Measurements from ENCODE around the gene TIMP1. TPM values are rescaled to one million over a fixed set of nuclear protein-coding genes. Genes with fewer than 3 reads are reported as not detected.

TIMP1 gene
- total and polyA plus RNA-seq, 2 of the 13 experiments (the other 11 are each of a cell fraction or from before 2014, with no cell fraction given): 12.3 to 45.8 TPM

DNA sequence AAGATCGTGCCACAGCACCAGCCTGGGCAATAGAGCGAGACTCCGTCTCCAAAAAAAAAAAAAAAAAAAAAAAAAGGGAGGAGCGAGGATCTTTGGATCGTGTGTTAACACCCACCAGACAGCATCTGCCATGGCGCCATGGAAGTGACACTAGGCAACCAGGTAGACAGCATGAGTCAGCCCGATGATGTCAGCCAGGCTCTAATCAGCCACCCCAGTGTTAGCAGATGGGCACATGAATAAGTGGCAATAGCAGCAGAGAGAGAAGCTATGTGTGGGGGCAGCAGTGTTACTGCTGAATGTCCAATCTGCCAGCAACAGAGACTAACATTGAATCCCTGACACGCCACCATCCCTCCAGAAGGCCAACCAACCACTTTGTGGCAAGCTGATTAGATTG, 30.8 kb downstream of the TIMP1 start:
- CTCF ChIA-PET (ENCODE audit: low intra/inter-chr PET ratio, low total read pairs): no interaction called here
- WGBS (ENCODE audit: low lambda C conversion rate): 0% methylated on average over 4 of the region's 8 CpGs
- Histone ChIP-seq H4K20me1 (ENCODE audit: insufficient read depth, low read length) (no peaks in the 10 kb centered on the region), H3K36me3 (replicated peaks in 1 of 2; ENCODE audit: control insufficient read depth in 1 of 2, insufficient read depth in 2 of 2, low read length in 2 of 2) (no peaks in the 10 kb centered on the region), H3K27me3 (ENCODE audit: control insufficient read depth in 1 of 2, insufficient read depth in 2 of 2, low read length in 2 of 2) (no peaks in the 10 kb centered on the region), H3K27ac (ENCODE audit: extremely low read length, insufficient read depth, low read length) (no peak overlapping the region), H3K9ac (ENCODE audit: insufficient read depth, low read depth, low read length) (no peak overlapping the region), H3K79me2 (ENCODE audit: insufficient read depth, low read length) (no peaks in the 10 kb centered on the region), H3K4me2 (ENCODE audit: low read depth, low read length) (no peak overlapping the region), H3K9me3 (ENCODE audit: low read length) (no peaks in the 10 kb centered on the region), H3K4me3 (replicated peaks in 1 of 3; ENCODE audit: insufficient read depth in 1 of 3, low read depth in 2 of 3, low read length in 3 of 3) (no peak overlapping the region), H3K4me1 (ENCODE audit: insufficient read depth, low read length) (no peaks in the 10 kb centered on the region), H2AFZ (ENCODE audit: low read length) (no peak overlapping the region)
- ATAC-seq (no peak), FAIRE-seq (no peak), DNase-seq (ENCODE audit: low spot score) (no peak)
- in situ Hi-C loops (cut with HindIII; ENCODE audit: extremely low pct_ligation_motif_present, low pct_unique_long_range_greater_than_20kb) (no loop called here), intact Hi-C loops (cut with micrococcal nuclease; ENCODE audit: unreplicated experiment) (no loop called here)
- BruUV-seq (replicated peaks): no TSS peak
- TF ChIP-seq RFX1 (IDR thresholded peaks at IDR 0.05) (no peak), FOSL1 (CRISPR knock-in tag; IDR thresholded peaks at IDR 0.05; ENCODE audit: borderline replicate concordance) (no peak), PHB2 (IDR thresholded peaks at IDR 0.05; ENCODE audit: partially characterized antibody) (no peak), NPAS2 (CRISPR knock-in tag; IDR thresholded peaks at IDR 0.05; ENCODE audit: borderline replicate concordance) (no peak), ZNF33B (CRISPR knock-in tag; IDR thresholded peaks at IDR 0.05) (no peak), ZNF660 (CRISPR knock-in tag; IDR thresholded peaks at IDR 0.05; ENCODE audit: borderline replicate concordance, low read depth) (no peak)
- POLR2A ChIA-PET: no interaction called here

DNA sequence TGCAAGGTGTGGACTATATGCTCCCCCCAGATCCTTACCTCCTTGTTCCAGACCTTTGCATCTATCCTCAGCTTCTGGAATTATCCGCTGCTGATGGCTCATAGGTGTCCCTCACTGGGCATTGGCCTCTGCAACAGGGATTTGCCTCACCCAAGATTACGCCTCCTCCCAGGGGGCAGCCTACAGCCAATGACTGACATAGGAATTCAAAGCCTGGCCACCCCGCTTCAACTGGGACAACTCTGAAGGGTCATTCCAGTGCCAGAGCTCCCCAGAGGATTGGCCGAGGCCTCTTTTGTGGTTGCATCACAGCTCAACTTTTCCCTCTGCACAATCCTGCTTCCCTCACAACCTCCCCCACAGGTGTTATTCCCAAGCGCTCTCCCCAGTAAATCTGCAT, 32.4 kb downstream of the TIMP1 start:
- intact Hi-C loops (cut with micrococcal nuclease; ENCODE audit: unreplicated experiment): no loop called here
- 0% methylated on average over 2 of the region's 5 CpGs for WGBS (ENCODE audit: low lambda C conversion rate)
- Histone ChIP-seq H3K27ac (ENCODE audit: extremely low read length, insufficient read depth, low read length) (no peak overlapping the region), H3K4me3 (replicated peaks in 1 of 3; ENCODE audit: insufficient read depth in 1 of 3, low read depth in 2 of 3, low read length in 3 of 3) (no peak overlapping the region), H3K79me2 (ENCODE audit: insufficient read depth, low read length) (no peaks in the 10 kb centered on the region), H3K36me3 (replicated peaks in 1 of 2; ENCODE audit: control insufficient read depth in 1 of 2, insufficient read depth in 2 of 2, low read length in 2 of 2) (no peaks in the 10 kb centered on the region), H2AFZ (ENCODE audit: low read length) (no peak overlapping the region), H3K9ac (ENCODE audit: insufficient read depth, low read depth, low read length) (no peak overlapping the region), H4K20me1 (ENCODE audit: insufficient read depth, low read length) (no peaks in the 10 kb centered on the region), H3K4me2 (ENCODE audit: low read depth, low read length) (no peak overlapping the region), H3K9me3 (ENCODE audit: low read length) (no peaks in the 10 kb centered on the region), H3K27me3 (ENCODE audit: control insufficient read depth in 1 of 2, insufficient read depth in 2 of 2, low read length in 2 of 2) (no peaks in the 10 kb centered on the region), H3K4me1 (ENCODE audit: insufficient read depth, low read length) (no peaks in the 10 kb centered on the region)
- TF ChIP-seq FOXP1 (IDR thresholded peaks at IDR 0.05): no peak
- TF ChIP-seq FOXP1 (CRISPR knock-in tag; IDR thresholded peaks at IDR 0.05): no peak
- no peak for TF ChIP-seq RELA (CRISPR knock-in tag; IDR thresholded peaks at IDR 0.05)
- no peak for TF ChIP-seq ZBTB21 (CRISPR knock-in tag; IDR thresholded peaks at IDR 0.05)
- no peak for TF ChIP-seq MZF1 (CRISPR knock-in tag; IDR thresholded peaks at IDR 0.05; ENCODE audit: borderline replicate concordance)
- TF ChIP-seq KLF11 (CRISPR knock-in tag; IDR thresholded peaks at IDR 0.05): no peak
- DNase-seq (ENCODE audit: low spot score) (no peak), ATAC-seq (no peak), FAIRE-seq (no peak)
- in situ Hi-C loops (cut with HindIII; ENCODE audit: extremely low pct_ligation_motif_present, low pct_unique_long_range_greater_than_20kb): no loop called here
- no TSS peak for BruUV-seq (replicated peaks)
- ChIA-PET CTCF (ENCODE audit: low intra/inter-chr PET ratio, low total read pairs) (no interaction called here), POLR2A (no interaction called here)

Data from HepG2 (cell line).